Right atrium auricular region (tissue), 2 donors: ENCODE data around the gene MRPS11. TPM values are rescaled to one million over a fixed set of nuclear protein-coding genes. Genes with fewer than 3 reads are reported as not detected.

Experiments used
- DNase-seq: peaks from one replicate; pipeline ENCODE4 v3.0.0-alpha.2; 2019; ENCODE audit warnings: low spot score
- H3K27ac ChIP-seq, 2 donors: fragments of 200-600 bp; sonication (generic); 1 replicate in 1 of 2; 2 replicates in 1 of 2; pipeline ENCODE4 v1.5.1; 2016 to 2019
- H3K27me3 ChIP-seq, 2 donors: fragments of 200-600 bp; sonication (generic); one replicate each; pipeline versions ENCODE4 v1.5.1 to v1.6.0; 2017 to 2019
- H3K36me3 ChIP-seq: fragments of 200-600 bp; sonication (generic); one replicate; pipeline ENCODE4 v1.5.1; 2016
- H3K4me1 ChIP-seq, 2 donors: fragments of 200-600 bp; sonication (generic); one replicate each; pipeline versions ENCODE4 v1.5.1 to v1.6.0; 2017 to 2019
- H3K4me3 ChIP-seq, 2 donors: fragments of 200-600 bp; sonication (generic); 1 replicate in 1 of 2; 2 replicates in 1 of 2; pipeline ENCODE4 v1.5.1; 2017 to 2019; ENCODE audit warnings: mild to moderate bottlenecking in 1 of 2, moderate library complexity in 1 of 2
- H3K9me3 ChIP-seq, 2 donors: fragments of 200-600 bp; sonication (generic); one replicate each; pipeline ENCODE4 v1.5.1; 2019
- total RNA-seq, 2 donors: library from RNA; depleted of rRNA; stranded (reverse); fragments of >200 nt; gene quantifications; one replicate each; pipeline ENCODE4 v1.1.0, GENCODE V29; 2016
- TF ChIP-seq, protein P1 (sequence below), 2 donors: fragments of 200-600 bp; sonication (generic); IDR thresholded peaks; one replicate each; pipeline ENCODE4 v1.5.1; 2019; ENCODE audit warnings: antibody characterized with exemption in 2 of 2

Gene MRPS11
- total RNA-seq, 2 donors from 2014 or later: 29.3 to 47.5 TPM

DNA sequence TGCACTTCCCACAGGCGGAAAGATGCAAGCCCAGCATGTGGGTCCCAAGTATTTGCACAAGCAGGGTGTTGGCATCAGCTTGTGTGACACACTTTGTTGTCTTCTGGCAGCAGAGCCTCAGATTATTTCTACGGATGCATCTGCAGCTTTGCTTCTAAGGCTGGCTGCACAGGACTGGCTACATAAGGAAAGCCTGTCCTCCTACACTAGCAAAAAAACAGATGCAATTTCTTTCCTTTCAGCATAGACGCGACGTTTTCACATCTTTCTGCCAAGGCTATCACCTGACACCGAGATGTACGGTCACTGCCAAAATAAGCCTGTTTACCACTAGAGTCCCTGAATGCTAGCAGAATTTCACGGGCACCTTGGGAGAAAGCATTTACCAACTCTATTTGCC lies 13.5 kb downstream of the MRPS11 start:
- DNase-seq: no peak
- Histone ChIP-seq H3K36me3 (peaks cover 21% of the 10 kb centered on the region), H3K27ac (no peak overlapping the region), H3K9me3 (no peaks in the 10 kb centered on the region), H3K27me3 (no peaks in the 10 kb centered on the region), H3K4me3 (no peak overlapping the region), H3K4me1 (no peaks in the 10 kb centered on the region)
- TF ChIP-seq, protein P1, sequence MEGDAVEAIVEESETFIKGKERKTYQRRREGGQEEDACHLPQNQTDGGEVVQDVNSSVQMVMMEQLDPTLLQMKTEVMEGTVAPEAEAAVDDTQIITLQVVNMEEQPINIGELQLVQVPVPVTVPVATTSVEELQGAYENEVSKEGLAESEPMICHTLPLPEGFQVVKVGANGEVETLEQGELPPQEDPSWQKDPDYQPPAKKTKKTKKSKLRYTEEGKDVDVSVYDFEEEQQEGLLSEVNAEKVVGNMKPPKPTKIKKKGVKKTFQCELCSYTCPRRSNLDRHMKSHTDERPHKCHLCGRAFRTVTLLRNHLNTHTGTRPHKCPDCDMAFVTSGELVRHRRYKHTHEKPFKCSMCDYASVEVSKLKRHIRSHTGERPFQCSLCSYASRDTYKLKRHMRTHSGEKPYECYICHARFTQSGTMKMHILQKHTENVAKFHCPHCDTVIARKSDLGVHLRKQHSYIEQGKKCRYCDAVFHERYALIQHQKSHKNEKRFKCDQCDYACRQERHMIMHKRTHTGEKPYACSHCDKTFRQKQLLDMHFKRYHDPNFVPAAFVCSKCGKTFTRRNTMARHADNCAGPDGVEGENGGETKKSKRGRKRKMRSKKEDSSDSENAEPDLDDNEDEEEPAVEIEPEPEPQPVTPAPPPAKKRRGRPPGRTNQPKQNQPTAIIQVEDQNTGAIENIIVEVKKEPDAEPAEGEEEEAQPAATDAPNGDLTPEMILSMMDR (IDR thresholded peaks at IDR 0.05): no peak

DNA sequence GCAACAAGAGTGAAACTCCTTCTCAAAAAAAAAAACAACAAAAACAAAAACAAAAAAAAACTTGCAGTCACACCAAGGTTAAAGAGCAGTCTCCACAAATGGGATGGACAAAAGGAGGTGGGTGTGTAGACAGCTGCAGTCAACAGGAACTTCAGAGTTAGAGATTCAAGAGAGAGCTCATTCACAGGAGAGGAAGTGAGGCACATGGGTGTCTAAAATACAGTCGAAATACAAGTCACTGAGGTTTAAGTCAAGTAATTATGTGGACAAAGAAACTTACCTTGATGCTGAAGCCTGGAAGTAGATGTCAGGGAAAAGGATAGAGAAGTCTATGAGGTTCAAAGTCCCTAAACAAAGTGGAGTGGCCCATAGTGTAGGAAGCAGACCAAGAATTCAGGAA lies 14.8 kb downstream of the MRPS11 start:
- Histone ChIP-seq H3K36me3 (peaks cover 11% of the 10 kb centered on the region), H3K27me3 (no peaks in the 10 kb centered on the region), H3K4me3 (no peak overlapping the region), H3K27ac (no peak overlapping the region), H3K4me1 (no peaks in the 10 kb centered on the region), H3K9me3 (no peaks in the 10 kb centered on the region)
- TF ChIP-seq, protein P1 (IDR thresholded peaks at IDR 0.05): no peak
- no peak for DNase-seq

DNA sequence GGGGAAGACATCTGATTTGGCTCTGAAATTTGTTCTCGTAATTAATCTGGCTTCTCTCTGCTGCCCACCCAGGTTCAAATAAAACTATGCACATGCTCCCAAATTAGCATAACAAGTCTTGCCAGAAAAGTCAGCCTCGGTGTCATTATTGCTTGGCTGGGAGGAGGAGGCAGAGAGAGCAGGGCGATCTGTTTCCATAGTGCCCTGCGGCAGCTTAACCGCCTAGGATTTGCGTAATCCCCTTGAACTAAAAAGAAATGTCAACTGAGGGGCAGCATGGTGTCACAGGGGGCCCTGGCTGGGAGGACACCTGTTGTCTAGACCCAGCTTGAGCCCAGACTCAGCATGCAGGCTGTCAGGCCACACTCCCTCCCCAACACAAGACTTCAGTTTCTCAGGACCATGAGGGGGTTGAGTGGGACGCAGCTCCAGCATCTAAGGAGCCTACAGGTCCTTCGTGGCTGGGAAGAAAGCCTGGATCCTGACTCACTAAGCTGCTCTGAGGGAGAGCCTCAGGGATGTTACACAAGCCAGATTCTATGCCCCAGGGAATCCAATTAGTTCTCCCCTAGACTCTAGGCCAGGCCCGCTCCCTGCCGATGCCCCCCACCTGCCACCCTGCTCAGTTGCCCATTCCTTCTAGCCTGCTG lies 17.3 kb downstream of the MRPS11 start:
- no peaks in the 10 kb centered on the region for H3K36me3 ChIP-seq
- H3K4me1 ChIP-seq: no peaks in the 10 kb centered on the region
- H3K27me3 ChIP-seq: no peaks in the 10 kb centered on the region
- H3K4me3 ChIP-seq: no peak overlapping the region
- TF ChIP-seq, protein P1 (IDR thresholded peaks at IDR 0.05): no peak
- H3K9me3 ChIP-seq: no peaks in the 10 kb centered on the region
- H3K27ac ChIP-seq: no peak overlapping the region
- DNase-seq: no peak

DNA sequence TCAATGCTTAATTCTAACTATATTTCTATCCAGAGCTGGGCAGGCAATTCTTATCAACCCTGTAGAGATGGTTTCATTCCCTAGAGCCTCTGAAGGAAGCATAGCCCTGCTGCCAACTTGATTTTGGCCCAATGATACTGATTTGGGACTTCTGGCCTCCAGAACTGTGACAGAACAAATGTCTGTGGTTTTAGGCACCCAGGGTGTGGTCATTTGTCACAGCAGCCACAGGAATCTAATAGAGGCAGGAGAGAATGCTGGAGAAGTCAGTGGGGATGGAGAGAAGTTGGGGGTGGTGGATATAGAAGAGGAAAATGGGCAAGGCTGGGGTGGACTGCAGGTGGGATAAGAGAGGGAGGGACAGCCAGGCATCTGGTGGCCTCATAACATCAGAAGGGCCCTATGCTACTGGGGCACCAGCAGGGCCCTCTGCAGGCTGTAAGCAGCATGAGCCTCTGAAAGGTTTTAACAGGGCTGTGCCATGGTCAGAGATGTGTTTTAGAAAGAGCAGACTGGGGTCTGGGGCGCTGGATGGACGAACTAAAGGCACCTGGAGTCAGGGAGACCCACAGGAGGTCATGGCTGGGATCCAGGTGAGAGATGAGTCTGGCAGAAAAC lies 19.8 kb downstream of the MRPS11 start:
- H3K4me3 ChIP-seq: no peak overlapping the region
- H3K27ac ChIP-seq: no peak overlapping the region
- no peaks in the 10 kb centered on the region for H3K36me3 ChIP-seq

DNA sequence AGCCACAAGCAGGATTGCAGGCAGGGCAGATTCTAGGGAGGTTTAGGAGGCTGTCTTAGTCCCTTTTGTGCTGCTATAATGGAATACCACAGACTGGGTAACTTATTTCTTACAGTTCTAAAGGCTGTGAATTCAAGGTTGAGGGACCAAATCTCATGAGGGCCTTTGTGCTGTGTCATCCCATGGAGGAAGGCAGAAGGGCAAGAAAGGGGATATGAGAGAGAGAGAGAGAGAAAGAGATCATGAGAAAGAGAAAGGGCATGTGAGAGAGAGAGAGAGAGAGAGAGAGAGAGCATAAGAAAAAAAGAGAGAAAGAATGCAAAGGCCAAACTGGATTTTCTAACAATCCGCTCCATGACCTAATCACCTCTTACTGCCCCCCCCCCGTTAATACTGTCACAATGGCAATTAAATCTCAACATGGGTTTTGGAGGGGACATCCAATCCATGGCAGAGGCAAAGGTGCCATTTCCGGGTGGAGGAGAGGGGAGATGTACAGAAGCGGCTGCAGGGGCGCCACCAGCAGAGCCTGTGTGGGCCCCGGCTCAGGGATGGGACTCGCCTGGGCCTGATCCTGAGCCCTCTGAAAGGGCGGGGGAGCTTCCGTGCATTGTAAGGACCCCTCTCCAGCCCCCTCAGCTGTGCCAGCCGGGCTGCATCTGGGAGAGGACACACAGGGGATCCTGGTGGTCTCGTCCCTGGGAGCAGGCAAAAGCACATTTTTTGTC lies 20.5 kb downstream of the MRPS11 start:
- Histone ChIP-seq H3K9me3 (no peaks in the 10 kb centered on the region), H3K4me1 (no peaks in the 10 kb centered on the region), H3K27ac (no peak overlapping the region), H3K36me3 (no peaks in the 10 kb centered on the region), H3K4me3 (no peak overlapping the region), H3K27me3 (no peaks in the 10 kb centered on the region)
- no peak for DNase-seq
- TF ChIP-seq, protein P1 (IDR thresholded peaks at IDR 0.05): no peak

More for the DNA sequence above, 19.8 kb downstream of the MRPS11 start:
- Histone ChIP-seq H3K27me3 (no peaks in the 10 kb centered on the region), H3K9me3 (no peaks in the 10 kb centered on the region), H3K4me1 (no peaks in the 10 kb centered on the region)
- no peak for DNase-seq
- TF ChIP-seq, protein P1 (IDR thresholded peaks at IDR 0.05): no peak
